ENCODE data around the gene RIMBP2. TPM values are rescaled to one million over a fixed set of nuclear protein-coding genes. Genes with fewer than 3 reads are reported as not detected.

Gene RIMBP2
- total and polyA plus RNA-seq, 11 donors: 2.1 TPM; not detected in 10

DNA sequence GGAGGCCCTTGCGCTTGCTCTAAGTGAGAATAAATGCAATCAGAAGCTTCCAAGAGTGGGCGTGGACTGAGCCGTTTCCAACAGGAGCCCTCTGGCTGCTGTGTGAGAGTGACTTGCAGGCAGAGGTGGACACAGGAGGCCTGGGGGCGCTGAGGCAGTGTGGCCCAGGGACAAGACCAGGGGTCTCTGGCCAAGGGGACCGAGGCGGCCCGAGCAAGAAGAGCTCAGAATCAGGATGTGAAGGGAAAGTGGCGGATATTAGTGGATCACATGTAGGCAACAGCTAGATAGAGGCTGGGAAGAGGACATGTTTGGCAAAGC is 8.6 kb downstream of the RIMBP2 start:
- Histone ChIP-seq H3K4me1 (no peaks in the 10 kb centered on the region), H3K9me3 (no peaks in the 10 kb centered on the region), H3K27ac (no peak overlapping the region), H3K4me3 (no peak overlapping the region), H3K36me3 (no peaks in the 10 kb centered on the region), H3K27me3 (peaks cover 0 to 29% (median 8%) of the 10 kb centered on the region in 9 donors)
- ATAC-seq (no peak), DNase-seq (no peak)
- WGBS, 4 donors: 87 to 89% (median 88%) methylated on average over 8 of the region's 8 CpGs
- intact Hi-C loops (cut with DNase I): no loop called here
- TF ChIP-seq POLR2A (IDR thresholded peaks at IDR 0.05): no peak
- TF ChIP-seq, protein P1, sequence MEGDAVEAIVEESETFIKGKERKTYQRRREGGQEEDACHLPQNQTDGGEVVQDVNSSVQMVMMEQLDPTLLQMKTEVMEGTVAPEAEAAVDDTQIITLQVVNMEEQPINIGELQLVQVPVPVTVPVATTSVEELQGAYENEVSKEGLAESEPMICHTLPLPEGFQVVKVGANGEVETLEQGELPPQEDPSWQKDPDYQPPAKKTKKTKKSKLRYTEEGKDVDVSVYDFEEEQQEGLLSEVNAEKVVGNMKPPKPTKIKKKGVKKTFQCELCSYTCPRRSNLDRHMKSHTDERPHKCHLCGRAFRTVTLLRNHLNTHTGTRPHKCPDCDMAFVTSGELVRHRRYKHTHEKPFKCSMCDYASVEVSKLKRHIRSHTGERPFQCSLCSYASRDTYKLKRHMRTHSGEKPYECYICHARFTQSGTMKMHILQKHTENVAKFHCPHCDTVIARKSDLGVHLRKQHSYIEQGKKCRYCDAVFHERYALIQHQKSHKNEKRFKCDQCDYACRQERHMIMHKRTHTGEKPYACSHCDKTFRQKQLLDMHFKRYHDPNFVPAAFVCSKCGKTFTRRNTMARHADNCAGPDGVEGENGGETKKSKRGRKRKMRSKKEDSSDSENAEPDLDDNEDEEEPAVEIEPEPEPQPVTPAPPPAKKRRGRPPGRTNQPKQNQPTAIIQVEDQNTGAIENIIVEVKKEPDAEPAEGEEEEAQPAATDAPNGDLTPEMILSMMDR (IDR thresholded peaks at IDR 0.05): no peak

DNA sequence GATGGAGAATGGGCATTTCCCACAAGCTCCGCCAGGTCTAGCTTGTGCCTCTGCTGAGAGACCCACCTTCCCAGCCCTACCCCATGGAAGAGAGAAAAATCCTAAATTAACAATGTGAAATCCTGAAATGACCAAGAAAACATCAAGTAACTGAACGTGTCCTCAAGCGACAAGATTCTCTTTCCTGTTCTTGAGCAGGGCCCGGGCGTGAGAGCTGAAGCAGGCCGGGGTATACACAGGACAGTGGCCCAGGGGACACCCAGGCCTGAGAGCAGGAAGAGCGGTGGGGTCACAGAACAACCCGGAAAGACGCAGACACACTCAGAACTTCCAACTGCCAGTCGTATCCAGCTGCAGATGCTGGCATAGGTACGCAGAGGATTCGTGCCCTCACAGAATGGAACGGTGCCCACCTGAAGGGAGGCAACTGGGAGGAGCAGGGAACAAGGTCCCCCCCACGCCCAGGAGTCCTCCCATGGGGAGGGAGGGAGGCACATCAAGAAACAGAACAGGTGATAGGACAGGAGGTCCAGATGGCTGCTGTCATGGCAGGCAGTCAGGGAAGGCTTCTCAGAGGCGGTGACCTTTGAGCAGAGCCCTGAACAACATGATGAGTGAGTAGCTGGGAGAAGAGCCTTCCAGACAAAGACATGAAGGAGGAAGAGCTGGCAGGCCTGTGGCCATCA is 9.1 kb downstream of the RIMBP2 start:
- H3K36me3 ChIP-seq: no peaks in the 10 kb centered on the region
- H3K4me1 ChIP-seq: no peaks in the 10 kb centered on the region
- no peak for TF ChIP-seq POLR2A (IDR thresholded peaks at IDR 0.05)
- TF ChIP-seq, protein P1 (IDR thresholded peaks at IDR 0.05): no peak
- peaks cover 0 to 28% (median 6%) of the 10 kb centered on the region in 9 donors for H3K27me3 ChIP-seq
- 68 to 85% (median 79%) methylated on average over 15 of the region's 15 CpGs for WGBS, 4 donors
- no peak for ATAC-seq
- intact Hi-C loops (cut with DNase I): no loop called here
- no peaks in the 10 kb centered on the region for H3K9me3 ChIP-seq
- no peak for DNase-seq
- H3K27ac ChIP-seq: no peak overlapping the region
- H3K4me3 ChIP-seq: no peak overlapping the region

DNA sequence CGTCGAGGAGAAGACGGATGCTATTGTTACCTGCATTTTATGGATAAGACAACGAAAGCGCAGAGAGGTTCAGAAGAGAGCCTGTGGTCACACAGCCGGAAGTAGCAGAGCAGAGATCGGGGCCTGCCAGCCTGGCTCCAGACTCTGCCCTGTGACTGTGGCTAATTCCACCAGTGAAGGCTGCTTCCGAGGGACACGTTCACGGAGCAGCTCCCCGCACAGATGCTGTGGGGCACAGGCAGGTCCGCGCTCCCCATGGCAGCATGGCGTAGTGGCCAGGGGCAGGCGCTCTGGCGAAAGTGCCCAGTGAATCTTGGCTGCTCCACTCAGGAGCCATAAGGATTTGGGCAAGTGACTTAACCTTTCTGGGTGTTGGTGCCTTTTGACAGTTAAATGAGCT is 9.8 kb downstream of the RIMBP2 start:
- Histone ChIP-seq H3K9me3 (no peaks in the 10 kb centered on the region), H3K4me3 (no peak overlapping the region), H3K4me1 (no peaks in the 10 kb centered on the region), H3K27ac (no peak overlapping the region), H3K36me3 (no peaks in the 10 kb centered on the region), H3K27me3 (peaks cover 0 to 28% (median 3%) of the 10 kb centered on the region in 9 donors)
- WGBS, 4 donors: 84 to 89% (median 86%) methylated on average over 13 to 16 of the region's 16 CpGs
- DNase-seq (no peak), ATAC-seq (no peak)
- intact Hi-C loops (cut with DNase I): no loop called here
- no peak for TF ChIP-seq POLR2A (IDR thresholded peaks at IDR 0.05)
- TF ChIP-seq, protein P1 (IDR thresholded peaks at IDR 0.05): no peak

DNA sequence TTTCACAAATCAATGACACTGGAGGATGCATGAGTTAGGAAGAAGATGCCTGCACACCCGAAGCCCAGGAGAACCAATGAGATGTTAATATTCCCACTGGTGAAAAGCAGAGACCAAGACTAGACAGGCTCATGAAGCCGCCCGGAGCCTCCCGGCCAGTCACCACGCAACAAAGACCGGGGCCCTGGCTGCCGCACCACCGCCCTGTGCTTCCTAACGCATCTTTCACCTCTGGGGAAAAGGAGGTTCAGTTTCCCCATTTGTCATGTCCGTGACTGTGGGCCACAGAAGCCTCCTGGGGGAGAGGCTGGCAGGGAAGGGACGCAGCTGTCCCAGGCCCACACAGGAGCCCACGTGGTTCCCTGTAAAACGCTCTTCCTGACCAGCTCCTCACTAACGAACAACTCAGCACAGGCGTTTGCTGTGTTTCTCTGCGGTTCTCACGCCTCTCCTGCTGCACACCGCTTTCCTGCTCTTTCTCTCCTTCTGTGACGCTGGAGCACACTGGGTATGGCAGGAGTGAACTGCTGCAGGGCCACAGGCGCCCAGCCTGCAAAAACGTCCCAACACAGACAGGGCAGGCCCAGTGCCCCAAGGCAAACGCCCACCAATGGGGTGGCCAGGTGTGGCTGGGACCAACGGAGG is 10.8 kb downstream of the RIMBP2 start:
- Histone ChIP-seq H3K4me1 (no peaks in the 10 kb centered on the region), H3K27ac (no peak overlapping the region), H3K4me3 (no peak overlapping the region), H3K9me3 (no peaks in the 10 kb centered on the region), H3K27me3 (peaks cover 0 to 24% (median 7%) of the 10 kb centered on the region in 9 donors), H3K36me3 (no peaks in the 10 kb centered on the region)
- ATAC-seq (no peak), DNase-seq (no peak)
- 49 to 59% (median 53%) methylated on average over 23 of the region's 23 CpGs for WGBS, 4 donors
- intact Hi-C loops (cut with DNase I): no loop called here
- TF ChIP-seq POLR2A (IDR thresholded peaks at IDR 0.05): no peak
- TF ChIP-seq, protein P1 (IDR thresholded peaks at IDR 0.05): no peak
